Left lung (tissue), 10 donors: Measurements from ENCODE around the gene CAPN5. TPM values are rescaled to one million over a fixed set of nuclear protein-coding genes. Genes with fewer than 3 reads are reported as not detected.

Experiments
- ATAC-seq: fragments of 200-7000 bp; cut with Tn5 transposase; one replicate; pipeline ENCODE4 v1.9.1; 2020; ENCODE audit warnings: moderate library complexity
- DNase-seq, 4 donors: peaks; one replicate each; pipeline ENCODE4 v3.0.0-alpha.2; 2013 to 2020
- H3K27ac ChIP-seq, 2 donors: fragments of 200-600 bp; sonication (generic) in 1 of 2; one replicate each; pipeline versions ENCODE4 v1.5.0 to v1.8.0; 2020 to 2021
- H3K27me3 ChIP-seq, 2 donors: fragments of 200-600 bp; sonication (generic) in 1 of 2; one replicate each; pipeline versions ENCODE4 v1.5.0 to v1.8.0; 2020 to 2021
- H3K36me3 ChIP-seq, 2 donors: fragments of 200-600 bp; sonication (generic) in 1 of 2; one replicate each; pipeline versions ENCODE4 v1.5.0 to v1.8.0; 2020 to 2021
- H3K4me1 ChIP-seq, 2 donors: fragments of 200-600 bp; one replicate each; pipeline ENCODE4 v1.8.0; 2021
- H3K4me3 ChIP-seq, 2 donors: fragments of 200-600 bp; sonication (generic) in 1 of 2; one replicate each; pipeline versions ENCODE4 v1.5.0 to v1.8.0; 2020 to 2021; ENCODE audit warnings: mild to moderate bottlenecking in 1 of 2
- H3K9me3 ChIP-seq, 2 donors: fragments of 200-600 bp; sonication (generic) in 1 of 2; one replicate each; pipeline versions ENCODE4 v1.5.0 to v1.8.0; 2020 to 2021
- CTCF ChIP-seq, 2 donors: fragments of 200-600 bp; sonication (generic) in 1 of 2; IDR thresholded peaks; one replicate each; pipeline versions ENCODE4 v1.5.0 to v1.8.0; 2021; ENCODE audit warnings: antibody characterized with exemption in 2 of 2
- intact Hi-C, 2 donors: fragments of 100-400 bp; cut with DNase I; formaldehyde crosslinking; loops; one replicate each; pipeline versions ENCODE4 v1.11.2 to v1.14.2; 2022
- polyA plus RNA-seq, 6 donors: library from polyadenylated mRNA; unstranded; fragments of 120-200 nt; gene quantifications; one replicate each; pipeline ENCODE4 v1.2.1, GENCODE V29; 2013; ENCODE audit not compliant: insufficient read length in 6 of 6
- total RNA-seq, 2 donors: library from RNA; stranded (reverse); fragmentation: NEBNext Ultra II Directional; extraction: Animal tissue kit (Norgen Biotek cat#: 25700); gene quantifications; one replicate each; pipeline ENCODE4 v1.2.1, GENCODE V29; 2021
- donor health status: DM: no; HTN: yes; CAD: no.
- donor health status: DM: no; HTN: no; CAD: no.

The CAPN5 gene
- total and polyA plus RNA-seq, 8 donors: 11.7 to 32.9 (median 24.8) TPM

DNA sequence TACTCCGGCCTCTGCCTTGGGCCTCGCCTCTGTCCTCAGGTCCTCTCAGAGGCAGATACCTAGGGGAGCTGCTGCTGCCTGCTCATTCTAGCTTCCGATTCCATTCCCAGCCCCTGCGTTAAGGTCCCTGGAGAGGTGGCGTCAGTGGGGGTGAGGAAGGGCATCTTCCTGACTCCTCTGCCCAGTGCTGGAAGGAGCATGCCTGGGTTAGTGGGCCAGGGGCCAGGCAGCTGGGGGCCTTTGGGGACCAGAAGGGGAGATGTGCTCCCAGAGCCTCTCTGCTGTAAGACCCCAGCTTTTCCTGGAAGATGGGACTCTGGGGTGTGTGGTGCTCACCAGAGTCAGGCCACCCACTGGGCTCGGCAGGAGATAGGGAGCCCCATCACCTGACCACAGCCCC, 57.7 kb downstream of the CAPN5 start:
- intact Hi-C loops: no loop called here
- ATAC-seq: no peak
- no peak for TF ChIP-seq CTCF (IDR thresholded peaks at IDR 0.05)

DNA sequence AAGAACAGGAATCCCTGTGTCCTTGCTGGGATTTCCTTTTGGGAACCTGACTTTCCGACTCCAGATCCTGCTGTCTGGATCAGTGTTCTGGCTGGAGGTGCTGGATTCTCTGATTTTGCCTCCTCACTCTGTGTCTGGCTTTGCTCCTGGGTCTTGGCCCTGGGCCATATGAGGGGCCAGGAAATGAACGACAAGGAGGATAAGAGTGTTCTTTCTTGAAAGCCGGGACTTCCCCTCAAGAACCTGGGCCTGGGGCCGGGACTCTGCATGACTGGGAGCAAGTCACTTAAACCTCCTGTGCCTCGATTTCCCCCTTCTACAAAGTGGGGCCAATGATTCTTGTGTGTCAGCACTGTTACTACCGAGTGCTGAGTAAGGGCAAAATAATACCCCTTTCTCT, 58.4 kb downstream of the CAPN5 start:
- intact Hi-C loops: loop anchor here in 1 of 2 donors (5.0 kb wide), 1 partner anchor 62 kb away; no protein-coding TSS in a partner anchor
- peak in 1 of 4 donors; percentile 30 for DNase-seq
- no peak for TF ChIP-seq CTCF (IDR thresholded peaks at IDR 0.05)
- H3K9me3 ChIP-seq: no peaks in the 10 kb centered on the region
- ATAC-seq: no peak
- H3K4me1 ChIP-seq: peaks cover 16% of the 10 kb centered on the region in 2 donors
- no peak overlapping the region for H3K27ac ChIP-seq
- peaks cover 0 to 28% of the 10 kb centered on the region in 2 donors for H3K27me3 ChIP-seq
- H3K4me3 ChIP-seq: no peak overlapping the region
- no peaks in the 10 kb centered on the region for H3K36me3 ChIP-seq

More for the DNA sequence above, 57.7 kb downstream of the CAPN5 start:
- Histone ChIP-seq H3K27me3 (peaks cover 0 to 28% of the 10 kb centered on the region in 2 donors), H3K4me1 (peaks cover 16% of the 10 kb centered on the region in 2 donors), H3K36me3 (no peaks in the 10 kb centered on the region), H3K4me3 (no peak overlapping the region), H3K9me3 (no peaks in the 10 kb centered on the region), H3K27ac (no peak overlapping the region)
- DNase-seq: peak in 1 of 4 donors; percentile 19

GRCh38 chr11:77125695-77126094, 58.9 kb downstream of the CAPN5 start:
- no peak for ATAC-seq
- H3K27ac ChIP-seq: no peak overlapping the region
- H3K4me1 ChIP-seq: peaks cover 16% of the 10 kb centered on the region in 2 donors

GRCh38 chr11:77126156-77126775, 59.5 kb downstream of the CAPN5 start:
- TF ChIP-seq CTCF (IDR thresholded peaks at IDR 0.05): no peak
- H3K27ac ChIP-seq: no peak overlapping the region

More at GRCh38 chr11:77125695-77126094, 58.9 kb downstream of the CAPN5 start:
- intact Hi-C loops: loop anchor here in 1 of 2 donors (5.0 kb wide), 1 partner anchor 62 kb away; no protein-coding TSS in a partner anchor
- H3K27me3 ChIP-seq: peaks cover 0 to 28% of the 10 kb centered on the region in 2 donors
- H3K36me3 ChIP-seq: no peaks in the 10 kb centered on the region
- peak in 1 of 4 donors; percentile 41 for DNase-seq
- no peaks in the 10 kb centered on the region for H3K9me3 ChIP-seq
- H3K4me3 ChIP-seq: no peak overlapping the region
- no peak for TF ChIP-seq CTCF (IDR thresholded peaks at IDR 0.05)

DNA sequence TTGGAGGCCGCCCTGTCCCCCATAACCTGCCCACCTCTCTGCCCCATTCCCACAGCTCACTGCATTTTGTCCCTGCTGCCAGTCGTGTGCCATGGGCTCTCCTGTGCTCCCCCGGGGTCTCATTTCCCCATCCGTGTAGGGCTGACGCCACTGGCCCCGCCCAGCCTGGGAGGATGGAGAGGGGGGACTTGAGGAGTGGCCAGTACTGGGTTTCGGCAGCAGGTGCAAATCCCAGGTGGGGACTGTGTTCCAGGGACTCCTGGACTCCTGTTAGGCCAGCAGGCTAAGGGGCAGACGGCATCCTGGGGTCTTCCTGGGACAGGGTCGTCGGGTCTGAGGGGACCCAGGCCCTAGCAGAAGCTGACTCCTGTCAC, 60.1 kb downstream of the CAPN5 start:
- no peak overlapping the region for H3K27ac ChIP-seq
- peaks cover 16% of the 10 kb centered on the region in 2 donors for H3K4me1 ChIP-seq
- H3K36me3 ChIP-seq: no peaks in the 10 kb centered on the region
- peak in 1 of 4 donors; percentile 58 for DNase-seq
- no peaks in the 10 kb centered on the region for H3K9me3 ChIP-seq
- no peak for ATAC-seq
- peak overlapping the region; percentile 9 to 19 for H3K4me3 ChIP-seq
- no peak for TF ChIP-seq CTCF (IDR thresholded peaks at IDR 0.05)
- peaks cover 0 to 28% of the 10 kb centered on the region in 2 donors for H3K27me3 ChIP-seq
- intact Hi-C loops: loop anchor here in 1 of 2 donors (5.0 kb wide), 1 partner anchor 60 kb away; no protein-coding TSS in a partner anchor

More at GRCh38 chr11:77126156-77126775, 59.5 kb downstream of the CAPN5 start:
- peaks cover 0 to 28% of the 10 kb centered on the region in 2 donors for H3K27me3 ChIP-seq
- no peaks in the 10 kb centered on the region for H3K9me3 ChIP-seq
- DNase-seq: peak in 1 of 4 donors; percentile 42
- no peak for ATAC-seq
- H3K36me3 ChIP-seq: no peaks in the 10 kb centered on the region
- H3K4me3 ChIP-seq: no peak overlapping the region
- H3K4me1 ChIP-seq: peaks cover 16% of the 10 kb centered on the region in 2 donors
- intact Hi-C loops: loop anchor here in 1 of 2 donors (5.0 kb wide), 1 partner anchor 61 kb away; no protein-coding TSS in a partner anchor
